ENCODE results near the gene TRAPPC12.
"Not testable (repeated sequence)": the region's sequence is repeated elsewhere in the genome, so short reads cannot be mapped to it uniquely, and the experiment has no call there.

The TRAPPC12 gene

DNA sequence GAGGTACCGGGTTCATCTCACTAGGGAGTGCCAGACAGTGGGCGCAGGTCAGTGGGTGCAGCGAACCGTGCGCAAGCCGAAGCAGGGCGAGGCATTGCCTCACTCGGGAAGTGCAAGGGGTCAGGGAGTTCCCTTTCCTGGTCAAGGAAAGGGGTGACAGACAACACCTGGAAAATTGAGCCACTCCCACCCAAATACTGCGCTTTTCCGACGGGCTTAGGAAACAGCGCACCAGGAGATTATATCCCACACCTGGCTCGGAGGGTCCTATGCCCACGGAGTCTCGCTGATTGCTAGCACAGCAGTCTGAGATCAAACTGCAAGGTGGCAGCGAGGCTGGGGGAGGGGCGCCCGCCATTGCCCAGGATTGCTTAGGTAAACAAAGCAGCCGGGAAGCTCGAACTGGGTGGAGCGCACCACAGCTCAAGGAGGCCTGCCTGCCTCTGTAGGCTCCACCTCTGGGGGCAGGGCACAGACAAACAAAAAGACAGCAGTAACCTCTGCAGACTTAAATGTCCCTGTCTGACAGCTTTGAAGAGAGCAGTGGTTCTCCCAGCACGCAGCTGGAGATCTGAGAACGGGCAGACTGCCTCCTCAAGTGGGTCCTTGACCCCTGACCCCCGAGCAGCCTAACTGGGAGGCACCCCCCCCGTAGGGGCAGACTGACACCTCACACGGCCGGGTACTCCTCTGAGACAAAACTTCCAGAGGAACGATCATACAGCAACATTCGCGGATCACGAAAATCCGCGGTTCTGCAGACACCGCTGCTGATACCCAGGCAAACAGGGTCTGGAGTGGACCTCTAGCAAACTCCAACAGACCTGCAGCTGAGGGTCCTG is 9.9 kb upstream of the TRAPPC12 start:
- not testable (repeated sequence) for DNase-seq (ENCODE audit: low read depth in 2 of 2)

DNA sequence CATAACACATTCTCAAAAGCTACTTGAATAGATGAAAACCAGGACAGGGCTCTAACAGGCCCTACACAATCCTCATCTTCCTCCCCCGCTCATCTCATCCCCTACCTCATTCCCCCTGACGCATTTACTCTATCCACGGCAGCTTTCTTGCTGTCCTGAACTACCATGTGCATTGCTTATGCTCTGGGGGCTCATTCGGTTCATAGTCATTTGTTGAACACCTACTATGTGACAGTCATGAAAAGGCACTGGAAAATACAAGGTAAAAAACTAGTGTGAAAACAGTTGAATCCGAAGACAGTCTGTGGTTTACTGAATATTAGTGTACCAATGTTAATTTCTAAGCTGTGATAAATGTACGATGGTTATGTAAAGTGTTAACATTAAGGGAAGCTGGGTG is 2.7 kb upstream of the TRAPPC12 start:
- DNase-seq (ENCODE audit: low read depth in 2 of 2): no peak

DNA sequence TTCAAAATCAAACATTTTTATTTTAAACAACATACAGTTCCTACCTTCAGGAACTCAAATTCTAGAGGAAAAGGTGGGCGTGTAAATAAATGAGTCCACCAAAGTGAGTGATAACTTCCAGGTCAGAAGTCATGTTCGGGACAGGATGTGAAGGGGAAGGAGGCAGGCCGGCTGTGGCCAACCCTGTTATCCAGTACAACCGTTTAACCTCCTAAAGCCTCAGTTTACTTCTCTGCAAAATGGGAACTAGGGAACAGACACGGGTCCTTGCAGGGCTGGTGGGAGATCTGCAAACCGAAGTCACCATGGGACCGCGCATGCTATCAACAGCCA is 2.2 kb upstream of the TRAPPC12 start:
- DNase-seq (ENCODE audit: low read depth in 2 of 2): peak in 1 of 2 experiments; percentile 6

DNA sequence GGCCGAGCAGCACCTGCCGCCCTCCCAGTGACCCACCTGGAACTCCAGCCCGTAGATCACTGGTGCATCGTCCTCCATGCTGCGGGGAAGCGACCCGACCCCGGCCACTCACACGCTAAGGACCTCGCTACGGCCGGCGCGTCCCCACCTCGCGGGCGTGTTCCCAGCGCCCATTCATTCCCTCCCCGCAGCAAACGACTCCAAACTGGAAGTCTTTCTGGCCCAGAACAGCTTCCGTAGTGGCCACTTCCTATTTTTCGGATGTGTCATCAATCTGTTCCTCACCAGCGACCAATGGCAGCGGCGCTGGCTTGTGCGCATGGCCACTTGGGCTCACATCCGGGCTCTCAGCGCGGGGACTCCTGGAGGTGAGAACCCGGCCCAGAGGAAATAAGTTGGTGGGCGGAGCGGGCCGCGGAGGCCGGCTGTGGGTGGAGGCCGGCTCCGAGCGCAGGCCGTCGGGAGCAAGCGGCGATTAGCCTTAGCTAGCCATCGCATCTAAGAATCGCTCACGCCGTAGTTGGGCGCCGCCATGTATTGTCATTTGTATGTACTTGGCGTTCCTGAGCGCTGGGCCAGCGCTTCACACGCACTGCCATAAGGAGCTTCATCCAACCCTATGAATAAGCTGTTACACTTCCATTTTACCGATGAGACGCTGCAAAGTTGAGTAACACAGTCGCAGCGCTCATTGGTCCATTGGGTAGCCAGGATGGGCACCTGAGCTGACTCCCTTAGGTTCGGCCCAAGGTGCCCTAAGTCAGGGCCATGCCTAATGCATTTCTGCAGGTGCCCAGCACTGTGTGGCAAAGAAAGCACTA is 1.7 kb upstream of the TRAPPC12 start, which contains the start of gene EIPR1:
Gene EIPR1, minus strand, starts transcription at position 207 of the 821 bp plus-strand sequence. Its CDS starts 129 bp downstream, at position 78.
- peak; percentile 91 for DNase-seq (ENCODE audit: low read depth in 2 of 2)

DNA sequence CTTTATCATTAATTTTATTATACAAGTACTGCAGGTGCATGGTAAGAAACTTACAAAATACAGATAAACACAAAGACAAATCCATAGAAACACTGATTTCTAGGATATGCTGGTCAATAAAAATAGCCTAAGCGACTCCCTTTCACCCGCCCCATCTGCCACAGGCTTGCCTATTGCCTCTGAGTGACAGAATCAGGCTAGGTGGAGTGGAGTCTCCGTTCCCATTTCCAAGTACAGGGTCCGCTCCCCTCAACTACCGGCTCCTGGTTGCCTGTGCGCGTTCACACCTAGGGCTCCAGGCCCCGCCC is 201 bp upstream of the TRAPPC12 start:
- no peak for DNase-seq (ENCODE audit: low read depth in 2 of 2)

DNA sequence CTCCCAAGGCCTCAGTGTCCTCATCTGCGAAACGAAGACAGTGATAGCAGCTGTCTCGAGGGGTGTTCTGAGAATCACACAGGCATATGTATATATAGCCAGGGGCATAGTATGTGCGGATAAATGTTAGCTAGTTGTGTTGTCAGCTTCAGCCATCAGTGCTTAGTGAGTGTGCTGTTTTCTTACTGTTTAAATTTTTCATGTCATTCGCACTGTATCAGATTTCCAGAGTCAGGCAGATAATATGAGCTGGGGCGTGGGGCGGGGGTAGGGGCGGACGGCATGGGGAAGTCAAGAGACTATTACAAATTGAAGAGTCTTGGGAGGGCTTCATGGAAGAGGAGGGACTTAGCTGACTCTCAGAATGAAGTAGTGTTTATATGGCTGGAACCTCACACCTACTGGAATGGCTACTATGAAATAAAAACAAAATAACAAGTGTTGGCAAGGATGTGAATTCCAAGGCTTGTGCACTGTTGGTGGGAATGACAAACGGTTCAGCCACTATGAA is 7.0 kb downstream of the TRAPPC12 start:
- no peak for DNase-seq (ENCODE audit: low read depth in 2 of 2)

DNA sequence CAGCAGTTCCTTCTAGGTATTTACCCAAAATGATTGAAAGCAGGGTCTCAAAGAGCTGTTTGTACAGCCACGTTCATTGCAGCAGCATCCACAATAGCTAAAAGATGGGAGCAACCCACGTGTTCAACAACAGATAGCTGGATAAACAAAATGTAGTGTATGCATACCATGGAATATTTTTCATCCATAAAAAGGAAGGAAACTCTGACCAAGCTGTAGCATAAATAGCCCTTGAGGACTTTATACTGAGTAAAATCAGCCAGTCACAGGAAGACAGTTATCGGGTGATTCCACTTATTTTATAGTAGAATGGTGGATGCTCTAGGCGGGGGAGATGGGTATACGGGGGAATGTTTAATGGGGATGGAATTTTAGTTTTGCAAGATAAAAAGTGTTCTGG is 7.5 kb downstream of the TRAPPC12 start:
- no peak for DNase-seq (ENCODE audit: low read depth in 2 of 2)

DNA sequence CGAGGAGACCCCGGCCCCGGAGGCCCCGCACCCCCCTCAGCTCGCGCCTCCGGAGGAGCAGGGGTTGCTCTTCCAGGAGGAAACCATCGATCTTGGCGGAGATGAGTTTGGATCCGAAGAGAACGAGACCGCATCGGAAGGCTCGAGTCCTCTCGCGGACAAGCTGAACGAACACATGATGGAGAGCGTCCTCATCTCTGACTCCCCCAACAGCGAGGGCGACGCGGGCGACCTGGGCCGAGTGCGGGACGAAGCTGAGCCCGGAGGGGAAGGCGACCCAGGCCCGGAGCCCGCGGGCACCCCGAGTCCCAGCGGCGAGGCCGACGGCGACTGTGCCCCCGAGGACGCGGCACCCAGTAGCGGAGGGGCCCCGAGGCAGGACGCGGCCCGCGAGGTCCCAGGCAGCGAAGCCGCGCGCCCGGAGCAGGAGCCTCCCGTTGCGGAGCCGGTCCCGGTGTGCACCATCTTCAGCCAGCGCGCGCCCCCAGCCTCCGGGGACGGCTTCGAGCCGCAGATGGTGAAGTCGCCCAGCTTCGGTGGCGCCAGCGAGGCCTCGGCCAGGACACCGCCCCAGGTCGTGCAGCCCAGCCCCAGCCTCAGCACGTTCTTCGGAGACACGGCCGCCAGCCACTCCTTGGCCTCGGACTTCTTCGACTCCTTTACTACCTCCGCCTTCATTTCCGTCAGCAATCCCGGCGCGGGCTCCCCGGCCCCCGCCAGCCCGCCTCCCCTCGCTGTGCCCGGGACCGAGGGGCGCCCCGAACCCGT is 8.3 kb downstream of the TRAPPC12 start:
- DNase-seq (ENCODE audit: low read depth in 2 of 2): no peak

DNA sequence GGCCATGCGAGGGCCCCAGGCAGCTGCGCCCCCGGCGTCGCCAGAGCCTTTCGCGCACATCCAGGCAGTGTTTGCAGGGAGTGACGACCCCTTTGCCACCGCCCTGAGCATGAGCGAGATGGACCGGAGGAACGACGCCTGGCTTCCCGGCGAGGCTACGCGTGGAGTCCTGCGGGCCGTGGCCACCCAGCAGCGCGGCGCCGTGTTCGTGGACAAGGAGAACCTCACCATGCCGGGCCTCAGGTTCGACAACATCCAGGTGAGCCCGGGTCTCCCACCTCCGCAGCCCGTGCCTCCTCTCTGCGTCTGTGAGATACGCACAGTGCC is 8.9 kb downstream of the TRAPPC12 start:
- no peak for DNase-seq (ENCODE audit: low read depth in 2 of 2)

DNA sequence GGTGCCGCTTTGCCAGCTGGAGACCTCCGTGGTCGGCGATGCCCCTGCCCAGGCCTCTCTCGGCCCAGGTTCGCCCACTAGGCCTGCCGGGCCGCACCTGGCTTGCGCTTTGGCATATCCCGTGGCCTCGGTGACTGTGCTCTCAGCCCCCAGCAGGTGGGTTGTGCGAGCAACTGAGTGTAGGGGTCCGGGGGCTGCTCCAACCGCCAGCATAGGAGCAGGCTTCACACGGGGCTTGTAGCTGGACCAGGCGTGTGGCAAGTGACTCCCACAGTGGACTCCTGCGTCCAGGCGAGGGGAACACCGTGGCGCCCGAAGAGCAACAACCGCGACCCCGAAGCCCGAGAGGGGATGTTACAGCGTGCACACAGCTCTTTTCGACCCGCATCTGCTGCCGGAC is 9.7 kb downstream of the TRAPPC12 start:
- no peak for DNase-seq (ENCODE audit: low read depth in 2 of 2)

DNA sequence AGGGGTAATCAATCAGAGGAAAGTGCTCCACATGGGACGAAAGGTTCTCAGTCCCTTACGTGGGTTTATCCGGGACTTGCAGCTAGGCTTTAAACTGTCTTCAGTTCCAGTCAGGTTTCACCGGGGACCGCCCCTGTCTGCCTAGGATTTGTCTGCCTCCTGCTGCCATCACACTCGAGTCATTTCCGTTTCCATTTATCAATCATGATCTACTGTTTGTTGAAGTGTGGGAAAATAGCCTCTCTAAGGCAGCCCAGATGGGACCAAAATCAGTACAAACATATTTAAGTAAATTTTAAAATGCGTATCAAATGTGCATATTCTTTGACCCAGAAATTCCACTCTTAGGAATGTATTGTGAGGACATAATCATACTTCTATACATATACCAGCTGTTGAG is 10.5 kb downstream of the TRAPPC12 start:
- no peak for DNase-seq (ENCODE audit: low read depth in 2 of 2)

DNA sequence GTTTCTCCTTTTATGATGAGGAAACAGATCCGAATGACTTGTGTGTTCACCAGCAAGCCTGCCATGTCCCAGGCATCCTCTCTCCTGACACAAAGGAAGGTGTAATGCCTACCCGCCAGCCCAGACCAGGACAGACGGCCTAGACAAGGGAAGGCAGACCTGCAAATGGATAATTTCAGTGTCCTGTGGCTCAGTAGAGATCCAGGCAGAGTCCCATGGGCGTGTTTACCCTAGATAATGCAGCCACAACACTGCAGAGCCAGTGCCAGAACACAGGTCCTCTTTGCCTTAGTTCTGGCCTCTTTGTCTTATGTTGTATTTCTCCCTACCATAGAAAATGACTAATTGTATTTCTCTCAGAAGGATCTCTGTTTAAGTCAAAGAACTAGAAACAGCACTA is 12.7 kb downstream of the TRAPPC12 start:
- DNase-seq (ENCODE audit: low read depth in 2 of 2): no peak

DNA sequence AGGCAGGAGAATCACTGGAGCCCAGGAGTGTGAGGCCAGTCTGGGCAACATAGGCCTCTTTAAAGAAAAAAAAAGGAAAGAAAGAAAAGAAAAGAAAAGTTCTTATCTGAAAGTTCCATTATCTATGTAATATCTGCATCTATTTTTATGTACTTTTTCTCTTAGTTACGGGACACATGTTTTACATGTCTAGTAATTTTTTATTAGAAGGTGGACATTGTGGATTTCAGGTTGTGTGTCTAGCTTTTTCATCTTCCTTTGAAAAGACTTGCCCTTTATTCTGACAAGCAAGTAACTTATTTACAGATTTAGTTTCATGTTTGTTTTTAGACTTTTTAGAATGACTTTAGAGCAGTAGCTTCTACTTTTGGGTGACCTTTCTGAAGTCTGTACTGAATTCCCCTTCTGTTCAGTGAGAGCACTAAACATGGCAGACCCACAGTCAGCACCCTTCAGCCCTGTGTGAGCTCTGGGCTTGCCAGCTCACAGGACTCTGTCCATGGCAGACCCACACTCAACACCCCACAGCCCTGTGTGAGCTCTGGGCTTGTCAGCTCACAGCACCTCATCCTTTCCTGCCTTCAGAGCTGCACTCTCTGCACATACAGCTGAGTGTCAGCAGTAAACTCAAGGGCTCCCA is 17.5 kb downstream of the TRAPPC12 start:
- no peak for DNase-seq (ENCODE audit: low read depth in 2 of 2)

DNA sequence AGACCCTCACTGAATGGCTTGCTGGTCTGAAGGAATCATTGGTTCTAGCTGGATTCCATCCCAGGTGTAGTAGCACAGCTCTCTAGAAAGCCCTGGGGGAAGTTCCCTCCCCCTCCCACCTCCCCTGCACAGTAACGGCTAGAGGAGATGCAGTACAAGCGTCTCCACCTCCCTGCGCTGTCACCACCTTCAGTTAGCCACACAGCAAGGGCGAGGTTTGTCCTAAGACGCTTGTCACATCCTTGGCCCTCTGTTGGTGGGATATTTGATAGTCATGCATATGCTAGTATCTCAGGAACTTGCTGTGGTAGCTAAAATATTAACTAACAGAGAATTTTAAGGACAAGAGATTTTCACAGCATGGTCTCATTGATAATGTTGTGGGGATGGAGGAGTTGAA is 19.4 kb downstream of the TRAPPC12 start:
- DNase-seq (ENCODE audit: low read depth in 2 of 2): no peak

DNA sequence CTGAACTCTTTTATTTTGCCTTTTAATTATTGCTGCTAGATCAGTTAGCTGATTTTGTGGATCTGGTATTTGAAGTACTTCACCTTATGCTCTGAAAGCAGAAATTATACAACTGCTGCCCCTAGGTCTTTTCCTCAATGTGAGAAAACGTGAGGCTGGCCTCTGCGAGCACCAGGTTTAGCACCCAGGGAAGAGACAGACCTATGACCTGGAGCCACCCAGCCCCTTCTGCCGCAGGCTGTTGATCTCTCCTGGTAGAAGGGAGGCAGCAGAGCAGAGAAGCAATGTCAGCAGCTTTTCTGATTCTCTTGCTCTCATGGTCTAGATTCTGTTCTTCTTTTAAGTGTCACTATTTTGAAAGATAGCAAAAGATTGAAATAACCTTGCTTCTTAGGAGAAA is 19.9 kb downstream of the TRAPPC12 start:
- DNase-seq (ENCODE audit: low read depth in 2 of 2): no peak

DNA sequence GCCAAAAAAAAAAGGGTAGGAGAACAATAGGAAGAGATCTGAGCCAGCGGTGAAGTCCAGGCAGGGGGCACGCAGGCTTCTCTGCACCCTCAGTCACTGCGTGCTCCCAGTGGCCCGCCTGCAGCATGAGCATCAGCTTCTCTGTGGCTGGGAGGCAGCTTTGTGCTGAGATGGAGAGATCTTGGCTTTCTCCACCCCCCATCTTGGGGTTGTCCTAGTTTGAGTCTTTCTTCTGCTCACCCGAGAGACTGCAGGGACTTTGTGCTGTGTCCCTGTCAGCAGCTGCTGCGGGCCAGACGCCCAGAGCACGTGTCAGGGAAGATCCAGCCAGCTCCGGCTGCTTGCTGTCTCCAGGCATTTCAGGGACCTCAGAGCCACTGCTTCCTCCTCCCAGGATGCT is 20.3 kb downstream of the TRAPPC12 start:
- DNase-seq (ENCODE audit: low read depth in 2 of 2): no peak

DNA sequence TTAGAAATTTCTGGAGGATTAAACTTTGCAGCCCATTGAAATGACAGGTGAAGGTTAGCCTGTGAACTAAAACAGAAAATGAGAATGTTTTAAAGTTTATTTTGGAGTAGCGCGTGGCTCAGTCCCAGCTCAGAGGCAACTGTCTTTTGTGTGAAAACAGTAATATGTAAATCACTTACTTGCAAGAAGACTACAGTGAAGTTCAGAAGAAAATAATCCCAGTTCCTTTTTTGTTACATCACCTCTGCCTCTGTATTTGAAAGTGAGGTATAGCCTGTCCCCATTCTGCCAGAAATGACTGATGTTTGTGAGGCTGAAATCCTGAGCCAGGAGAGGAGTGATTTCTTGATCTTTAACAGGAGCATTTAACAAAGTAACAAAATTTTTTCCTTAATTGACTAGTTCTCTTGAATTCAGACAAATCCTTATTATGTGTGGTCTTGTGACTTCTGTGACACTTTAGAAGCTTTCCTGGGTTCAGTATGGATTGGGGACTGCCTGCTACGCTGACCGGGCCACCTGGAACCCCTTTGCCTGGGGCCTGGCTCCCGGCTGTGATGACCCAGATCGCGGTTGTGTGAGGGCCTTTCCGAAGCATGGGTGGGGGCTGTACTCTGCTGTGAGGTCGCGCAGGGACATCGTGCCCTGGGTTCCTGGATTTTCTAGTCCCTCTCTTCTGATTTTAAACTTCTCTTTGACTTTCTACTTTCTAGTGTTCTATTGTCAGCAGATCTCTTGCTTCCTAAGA is 24.3 kb downstream of the TRAPPC12 start:
- no peak for DNase-seq (ENCODE audit: low read depth in 2 of 2)

DNA sequence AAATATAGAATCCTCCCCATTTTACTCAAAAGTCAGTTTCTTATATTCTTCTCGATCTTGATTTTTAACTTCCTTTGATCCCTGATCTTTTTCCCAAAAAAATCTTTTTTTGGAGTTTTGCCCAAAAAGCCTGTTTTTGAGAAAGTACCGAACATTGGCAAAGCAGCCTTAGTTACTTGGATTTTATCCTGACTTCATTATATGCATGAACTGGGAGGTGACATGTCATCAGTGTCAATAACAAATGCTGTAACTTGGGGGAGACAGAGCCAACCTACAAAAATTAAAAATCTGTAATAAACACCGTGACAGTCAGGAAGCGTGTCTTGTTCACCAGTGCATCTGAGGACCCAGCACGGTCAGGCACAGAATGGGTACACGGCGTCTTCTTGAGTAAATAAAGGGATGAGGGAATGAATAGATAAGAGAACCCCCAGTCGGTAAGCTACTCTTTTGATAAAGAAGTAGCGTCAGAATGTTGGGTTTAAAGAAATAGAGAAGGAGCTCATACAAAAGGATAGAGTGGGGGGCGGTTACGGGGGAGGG is 24.9 kb downstream of the TRAPPC12 start:
- no peak for DNase-seq (ENCODE audit: low read depth in 2 of 2)

DNA sequence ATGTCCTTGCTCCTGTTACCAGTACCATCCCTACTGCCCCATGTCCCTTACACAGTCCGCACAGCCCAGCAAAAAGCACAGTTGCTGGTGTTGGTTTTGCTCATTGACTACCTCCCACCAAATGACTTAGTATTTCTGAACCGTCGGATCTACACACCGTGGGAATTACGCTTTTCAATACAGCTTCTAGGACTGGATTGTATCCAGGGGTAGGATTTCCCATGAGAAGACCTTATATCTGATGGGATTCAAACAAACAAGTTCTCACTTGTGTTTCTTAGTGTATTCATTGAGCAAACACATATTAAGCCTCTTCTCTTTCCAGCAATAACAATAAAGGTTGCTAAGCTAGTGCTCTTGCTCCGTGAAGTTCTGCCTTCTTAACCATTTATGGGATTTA is 25.8 kb downstream of the TRAPPC12 start:
- DNase-seq (ENCODE audit: low read depth in 2 of 2): no peak

DNA sequence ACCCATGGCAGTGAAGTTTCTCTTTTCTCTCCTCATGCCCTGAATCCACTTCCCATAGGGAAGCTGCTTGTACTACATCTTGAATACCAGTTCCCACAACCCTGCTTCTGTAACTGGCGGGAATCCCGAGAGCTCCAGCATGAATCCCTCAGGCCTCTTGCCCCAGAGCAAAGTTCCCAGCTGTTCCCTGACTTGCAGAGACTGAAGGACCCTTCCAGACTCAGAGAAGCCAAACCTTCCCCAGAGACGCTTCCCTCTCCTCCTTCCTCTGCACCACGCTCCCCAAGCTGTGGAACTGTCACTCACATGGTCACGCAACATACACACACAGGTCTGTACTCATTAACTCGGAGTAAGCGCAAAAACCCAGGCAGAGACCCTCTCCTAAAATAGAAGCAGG is 26.4 kb downstream of the TRAPPC12 start:
- DNase-seq (ENCODE audit: low read depth in 2 of 2): no peak

DNA sequence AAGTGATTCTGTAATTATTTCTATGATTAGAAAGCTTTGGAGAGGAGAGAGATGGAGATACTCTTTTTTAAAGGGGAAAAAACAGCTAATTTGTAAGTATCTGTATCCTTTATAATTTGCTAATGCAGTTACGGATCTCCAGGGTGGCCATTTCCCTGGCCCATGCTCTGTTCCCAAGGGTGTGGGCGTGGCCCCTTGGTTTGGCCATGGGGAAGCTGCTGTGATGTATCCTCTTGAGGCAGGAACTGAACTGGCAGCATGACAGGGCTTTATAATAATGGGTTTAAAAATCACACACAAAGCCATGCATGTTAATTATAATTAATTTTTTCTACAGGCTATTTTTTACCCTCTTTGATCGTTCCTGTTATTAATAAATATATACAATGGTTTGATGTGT is 27.0 kb downstream of the TRAPPC12 start:
- no peak for DNase-seq (ENCODE audit: low read depth in 2 of 2)

Data from stimulated activated CD4-positive, alpha-beta T cell treated with anti-CD3 and anti-CD28 coated beads, Interleukin-12 subunit alpha, Interleukin-12 subunit beta, amount 100 ng/mL, for 24 hours (primary cell).